Astrocyte of the cerebellum (primary cell): ENCODE data around the gene EPPIN.

ENCODE experiments used
- DNase-seq: peaks from one replicate; pipeline ENCODE4 v3.0.0-alpha.2; 2011; ENCODE audit warnings: low read depth
- H3K4me3 ChIP-seq: 2 replicates; pipeline ENCODE4 v1.5.1; 2011; ENCODE audit warnings: mild to moderate bottlenecking, low read depth, low read length, moderate library complexity
- CTCF ChIP-seq: IDR thresholded peaks from 2 replicates; pipeline ENCODE4 v1.5.1; 2012; ENCODE audit warnings: low read length, low read depth, moderate library complexity, mild to moderate bottlenecking; ENCODE audit errors: missing control alignments
- in situ Hi-C: cut with HindIII; loops from 2 replicates; pipeline ENCODE4 v1.10.0; 2017; ENCODE audit warnings: low sequenced_read_pairs

The EPPIN gene

GRCh38 chr20:45545351-45545750 lies 1.9 kb downstream of the EPPIN start:
- H3K4me3 ChIP-seq, result no peak overlapping the region
- no peak for DNase-seq
- TF ChIP-seq CTCF, result no peak
- in situ Hi-C loops, result no loop called here

- no peak for TF ChIP-seq CTCF
- no peak for DNase-seq
- in situ Hi-C loops, result no loop called here
- H3K4me3 ChIP-seq, result no peak within 1 kb of the TSS
Observed at GRCh38 chr20:45539382-45539781, 7.8 kb downstream of the EPPIN start, which contains the start of gene WFDC6. Gene WFDC6 (minus strand): TSS chr20:45539482. CDS start chr20:45539407, 75 bp downstream.

GRCh38 chr20:45538209-45538799 lies 8.9 kb downstream of the EPPIN start:
- H3K4me3 ChIP-seq, result no peak overlapping the region
- no peak for TF ChIP-seq CTCF
- in situ Hi-C loops, result no loop called here
- DNase-seq, result no peak

DNA sequence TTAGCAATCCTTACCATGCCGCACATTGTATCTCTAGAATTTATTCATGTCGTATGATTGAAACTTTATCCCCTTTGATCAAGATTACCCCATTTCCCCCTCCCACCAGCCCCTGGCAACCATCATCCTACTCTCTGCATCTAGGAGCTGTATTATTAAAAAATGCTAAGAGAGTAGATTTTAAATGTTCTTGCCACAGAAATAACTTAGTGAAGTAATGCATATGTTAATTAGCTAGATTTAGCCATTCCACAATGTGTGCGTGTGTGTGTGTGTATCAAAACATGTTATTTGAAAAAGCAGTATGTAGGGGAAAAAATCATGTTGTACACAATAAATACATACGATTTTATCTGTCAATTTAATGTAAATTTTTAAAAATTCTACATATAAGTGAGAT lies 19.9 kb downstream of the EPPIN start:
- no peak overlapping the region for H3K4me3 ChIP-seq
- DNase-seq, result no peak
- TF ChIP-seq CTCF, result no peak
- in situ Hi-C loops, result no loop called here

GRCh38 chr20:45523821-45524220 lies 23.4 kb downstream of the EPPIN start:
- TF ChIP-seq CTCF, result no peak
- no peak overlapping the region for H3K4me3 ChIP-seq
- in situ Hi-C loops, result no loop called here
- no peak for DNase-seq

DNA sequence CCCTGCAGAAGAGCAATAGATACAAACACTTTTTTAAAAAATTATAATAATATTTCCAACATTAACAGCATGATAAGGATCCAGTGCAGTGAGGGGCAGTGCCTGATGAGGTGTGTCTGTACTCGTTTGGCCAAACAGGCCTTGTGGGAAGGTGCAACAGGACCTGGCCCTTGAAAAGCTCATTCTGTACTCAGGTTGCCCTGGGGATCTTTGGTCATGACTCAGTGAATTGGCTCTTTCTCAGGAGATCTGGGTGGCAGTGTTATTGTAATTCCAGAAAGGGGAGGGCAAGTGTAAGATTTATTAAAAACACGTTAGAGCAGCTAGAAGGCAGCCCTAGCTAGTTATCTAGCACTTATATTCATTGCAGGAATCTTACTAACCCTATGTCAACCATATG lies 28.9 kb downstream of the EPPIN start:
- in situ Hi-C loops, result no loop called here
- H3K4me3 ChIP-seq, result no peak overlapping the region
- no peak for TF ChIP-seq CTCF
- DNase-seq, result no peak
